Transverse colon (tissue), 4 donors: ENCODE measurements around the gene BACE2. TPM values are rescaled to one million over a fixed set of nuclear protein-coding genes. Genes with fewer than 3 reads are reported as not detected.

Experiments
- DNase-seq: peaks from one replicate; pipeline ENCODE4 v3.0.0-alpha.2; 2019
- H3K27ac ChIP-seq, 4 donors: fragments of 200-600 bp; sonication (generic); 2 replicates each; pipeline ENCODE4 v1.5.1; 2016 to 2018; ENCODE audit warnings: inconsistent platforms in 4 of 4
- H3K27me3 ChIP-seq: fragments of 200-600 bp; sonication (generic); 2 replicates; pipeline ENCODE4 v1.5.1; 2017; ENCODE audit warnings: inconsistent platforms
- H3K36me3 ChIP-seq, 4 donors: fragments of 200-600 bp; sonication (generic); 2 replicates each; pipeline ENCODE4 v1.5.1; 2017 to 2019; ENCODE audit warnings: inconsistent platforms in 4 of 4
- H3K4me1 ChIP-seq, 4 donors: fragments of 200-600 bp; sonication (generic); 2 replicates each; pipeline ENCODE4 v1.5.1; 2017 to 2020; ENCODE audit warnings: inconsistent platforms in 4 of 4
- H3K4me3 ChIP-seq, 4 donors: fragments of 200-600 bp; sonication (generic); 1 replicate in 1 of 4; 2 replicates in 3 of 4; pipeline versions ENCODE4 v1.5.1 to v1.6.1; 2017 to 2019; ENCODE audit warnings: inconsistent platforms in 4 of 4
- H3K9me3 ChIP-seq, 2 donors: fragments of 200-600 bp; sonication (generic); 2 replicates each; pipeline ENCODE4 v1.5.1; 2017 to 2019; ENCODE audit warnings: inconsistent platforms in 2 of 2
- CTCF ChIP-seq, 5 experiments: fragments of 200-600 bp in 3 of 5; fragments of 450-650 bp in 2 of 5; sonication (generic) in 3 of 5; IDR thresholded peaks; 1 replicate in 2 of 5; 2 replicates in 3 of 5; pipeline ENCODE4 v1.5.1; 2016 to 2017; ENCODE audit warnings: antibody characterized with exemption in 5 of 5, inconsistent platforms in 3 of 5, mild to moderate bottlenecking in 2 of 5, moderate library complexity in 1 of 5
- EP300 ChIP-seq: sonication (generic); formaldehyde crosslinking; IDR thresholded peaks from one replicate; pipeline ENCODE4 v1.6.1; 2017; ENCODE audit warnings: antibody characterized with exemption, low read depth
- POLR2A ChIP-seq: fragments of 450-650 bp; IDR thresholded peaks from one replicate; pipeline ENCODE4 v1.6.1; 2016; ENCODE audit warnings: antibody characterized with exemption, mild to moderate bottlenecking, moderate library complexity
- POLR2AphosphoS5 ChIP-seq, 3 donors: sonication (generic); formaldehyde crosslinking; IDR thresholded peaks; one replicate each; pipeline ENCODE4 v1.6.1; 2016; ENCODE audit warnings: antibody characterized with exemption in 3 of 3
- WGBS, 2 donors: methylation state at CpG; one replicate each; pipeline ENCODE4 v1.1.5; 2018; ENCODE audit warnings: low coverage in 1 of 2; 5-methylcytosine and 5-hydroxymethylcytosine counted together
- in situ Hi-C, 4 donors: fragments of 200-750 bp; cut with MboI; loops; one replicate each; pipeline versions ENCODE4 v1.15.0 to v1.15.1; 2017; ENCODE audit warnings: low sequenced_read_pairs in 3 of 4, low pct_ligation_motif_present in 1 of 4, low pct_unique_long_range_greater_than_20kb in 1 of 4
- intact Hi-C: fragments of 100-400 bp; cut with DNase I; formaldehyde crosslinking; loops from one replicate; pipeline ENCODE4 v1.15.1; 2023; ENCODE audit warnings: low total_unique reads
- total RNA-seq, 4 donors: library from RNA; depleted of rRNA; stranded (reverse); fragments of >200 nt; gene quantifications; one replicate each; pipeline ENCODE4 v1.1.0, GENCODE V29; 2016

BACE2 gene
- total RNA-seq, 4 donors from 2014 or later, result 28.4 to 52.5 (median 43.9) TPM

- Histone ChIP-seq H3K36me3 (no peaks in the 10 kb centered on the region), H3K27ac (no peak overlapping the region), H3K27me3 (peaks cover 15% of the 10 kb centered on the region), H3K9me3 (no peaks in the 10 kb centered on the region), H3K4me3 (no peak overlapping the region), H3K4me1 (no peaks in the 10 kb centered on the region)
- in situ Hi-C loops, result loop anchor here in 2 of 4 donors (10.0 to 25.0 kb wide), 2 partner anchors 180 to 182 kb away; no protein-coding TSS in a partner anchor
- 49 to 73% methylated on average over 2 to 3 of the region's 3 CpGs for WGBS, 2 donors
- DNase-seq, result no peak
- TF ChIP-seq POLR2AphosphoS5 (IDR thresholded peaks at IDR 0.05), result no peak
- no peak for TF ChIP-seq POLR2A
- no peak for TF ChIP-seq EP300
- TF ChIP-seq CTCF (IDR thresholded peaks at IDR 0.05), result no peak
- intact Hi-C loops, result loop anchor here (5.0 kb wide), 1 partner anchor 495 kb away; no protein-coding TSS in a partner anchor
Observed at GRCh38 chr21:41282412-41282811, 114.5 kb downstream of the BACE2 start.

GRCh38 chr21:41283211-41283818, 115.4 kb downstream of the BACE2 start:
- 10 to 21% methylated on average over 4 to 8 of the region's 8 CpGs for WGBS, 2 donors
- H3K4me1 ChIP-seq, result no peaks in the 10 kb centered on the region
- H3K9me3 ChIP-seq, result no peaks in the 10 kb centered on the region
- peaks cover 15% of the 10 kb centered on the region for H3K27me3 ChIP-seq
- in situ Hi-C loops, result loop anchor here in 2 of 4 donors (10.0 to 25.0 kb wide), 2 partner anchors 179 to 181 kb away; no protein-coding TSS in a partner anchor
- TF ChIP-seq POLR2AphosphoS5 (IDR thresholded peaks at IDR 0.05), result no peak
- TF ChIP-seq POLR2A, result no peak
- no peak for TF ChIP-seq EP300
- peak; percentile 69 to 87 (median 77) for TF ChIP-seq CTCF (IDR thresholded peaks at IDR 0.05)
- H3K4me3 ChIP-seq, result no peak overlapping the region
- DNase-seq, result peak; percentile 50
- intact Hi-C loops, result loop anchor here (5.0 kb wide), 1 partner anchor 494 kb away; no protein-coding TSS in a partner anchor
- no peak overlapping the region for H3K27ac ChIP-seq
- H3K36me3 ChIP-seq, result no peaks in the 10 kb centered on the region

GRCh38 chr21:41289431-41289830, 121.5 kb downstream of the BACE2 start:
- Histone ChIP-seq H3K27ac (no peak overlapping the region), H3K9me3 (no peaks in the 10 kb centered on the region), H3K36me3 (no peaks in the 10 kb centered on the region), H3K4me3 (no peak overlapping the region), H3K27me3 (peaks cover 45% of the 10 kb centered on the region), H3K4me1 (no peaks in the 10 kb centered on the region)
- intact Hi-C loops (no loop called here), in situ Hi-C loops (loop anchor here (5.0 to 25.0 kb wide), 3 partner anchors 168 to 175 kb away; no protein-coding TSS in a partner anchor)
- no peak for DNase-seq
- 67 to 90% methylated on average over 1 to 13 of the region's 13 CpGs for WGBS, 2 donors
- TF ChIP-seq CTCF (IDR thresholded peaks at IDR 0.05) (no peak), POLR2AphosphoS5 (IDR thresholded peaks at IDR 0.05) (no peak), EP300 (no peak), POLR2A (no peak)

GRCh38 chr21:41290106-41290799, 122.3 kb downstream of the BACE2 start:
- H3K9me3 ChIP-seq, result no peaks in the 10 kb centered on the region
- H3K36me3 ChIP-seq, result no peaks in the 10 kb centered on the region
- no peak for DNase-seq
- H3K4me3 ChIP-seq, result no peak overlapping the region
- in situ Hi-C loops, result loop anchor here in 1 of 4 donors (25.0 kb wide), 1 partner anchor 172 kb away; no protein-coding TSS in a partner anchor
- H3K4me1 ChIP-seq, result no peaks in the 10 kb centered on the region
- no peak for TF ChIP-seq EP300
- TF ChIP-seq POLR2A, result no peak
- TF ChIP-seq CTCF (IDR thresholded peaks at IDR 0.05), result no peak
- TF ChIP-seq POLR2AphosphoS5 (IDR thresholded peaks at IDR 0.05), result no peak
- H3K27ac ChIP-seq, result no peak overlapping the region
- 63 to 67% methylated on average over 13 to 24 of the region's 24 CpGs for WGBS, 2 donors
- intact Hi-C loops, result no loop called here
- H3K27me3 ChIP-seq, result peaks cover 45% of the 10 kb centered on the region
